Measurements from ENCODE around the gene FHAD1.

FHAD1 gene

GRCh38 chr1:15212216-15212953 is 34.6 kb upstream of the FHAD1 start:
- no peak overlapping the region for H3K4me3 ChIP-seq (ENCODE audit: low read depth, low read length)
- no peak for DNase-seq (ENCODE audit: low read depth, low spot score)
- in situ Hi-C loops (cut with HindIII; ENCODE audit: low sequenced_read_pairs): no loop called here
- no peak for TF ChIP-seq CTCF (IDR thresholded peaks at IDR 0.05; ENCODE audit: low read depth, low read length)

- in situ Hi-C loops (cut with HindIII; ENCODE audit: low sequenced_read_pairs): no loop called here
- no peak for TF ChIP-seq CTCF (IDR thresholded peaks at IDR 0.05; ENCODE audit: low read depth, low read length)
- no peak overlapping the region for H3K4me3 ChIP-seq (ENCODE audit: low read depth, low read length)
- no peak for DNase-seq (ENCODE audit: low read depth, low spot score)
Measured at GRCh38 chr1:15212954-15213291, 34.1 kb upstream of the FHAD1 start.

DNA sequence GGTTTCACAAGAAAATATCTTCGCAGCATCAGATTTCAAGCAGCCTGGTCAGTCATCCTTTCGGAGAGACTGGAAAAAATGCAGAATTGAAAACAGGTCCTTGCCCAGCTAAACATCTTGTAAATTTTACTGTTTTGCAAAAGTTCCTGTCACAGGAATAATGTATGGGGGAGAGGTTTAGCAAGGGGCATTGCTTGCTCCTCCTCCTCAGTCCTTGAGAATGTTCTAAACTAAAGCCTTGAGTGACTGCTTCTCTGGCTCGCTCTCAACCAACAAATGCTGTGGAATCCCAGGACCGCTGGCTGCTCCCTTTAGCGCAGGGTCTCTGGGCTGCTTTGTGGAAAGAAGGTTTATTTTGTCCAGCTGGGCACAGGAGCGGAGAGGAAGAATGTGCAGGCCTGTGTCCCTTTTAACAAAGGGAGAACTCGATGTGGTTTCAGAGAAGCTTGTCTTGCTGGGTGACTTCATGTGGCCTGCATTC is 33.6 kb upstream of the FHAD1 start:
- in situ Hi-C loops (cut with HindIII; ENCODE audit: low sequenced_read_pairs): no loop called here
- DNase-seq (ENCODE audit: low read depth, low spot score): peak; percentile 22
- H3K4me3 ChIP-seq (ENCODE audit: low read depth, low read length): no peak overlapping the region
- no peak for TF ChIP-seq CTCF (IDR thresholded peaks at IDR 0.05; ENCODE audit: low read depth, low read length)

- peak; percentile 73 for DNase-seq (ENCODE audit: low read depth, low spot score)
- in situ Hi-C loops (cut with HindIII; ENCODE audit: low sequenced_read_pairs): no loop called here
- no peak overlapping the region for H3K4me3 ChIP-seq (ENCODE audit: low read depth, low read length)
- no peak for TF ChIP-seq CTCF (IDR thresholded peaks at IDR 0.05; ENCODE audit: low read depth, low read length)
Measured at GRCh38 chr1:15214527-15214926, 32.5 kb upstream of the FHAD1 start.

DNA sequence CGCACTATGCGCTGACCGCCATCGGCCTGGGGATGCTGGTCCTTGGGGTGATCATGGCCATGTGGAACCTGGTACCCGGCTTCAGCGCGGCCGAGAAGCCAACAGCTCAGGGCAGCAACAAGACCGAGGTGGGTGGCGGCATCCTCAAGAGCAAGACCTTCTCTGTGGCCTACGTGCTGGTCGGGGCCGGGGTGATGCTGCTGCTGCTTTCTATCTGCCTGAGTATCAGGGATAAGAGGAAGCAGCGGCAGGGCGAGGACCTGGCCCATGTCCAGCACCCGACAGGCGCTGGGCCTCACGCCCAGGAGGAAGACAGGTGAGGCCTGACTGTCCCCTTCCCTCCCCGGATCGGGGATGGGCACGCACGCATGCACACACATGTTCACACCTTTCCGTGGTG is 31.9 kb upstream of the FHAD1 start:
- TF ChIP-seq CTCF (IDR thresholded peaks at IDR 0.05; ENCODE audit: low read depth, low read length): no peak
- DNase-seq (ENCODE audit: low read depth, low spot score): no peak
- H3K4me3 ChIP-seq (ENCODE audit: low read depth, low read length): no peak overlapping the region
- in situ Hi-C loops (cut with HindIII; ENCODE audit: low sequenced_read_pairs): no loop called here

GRCh38 chr1:15217654-15218053 is 29.4 kb upstream of the FHAD1 start:
- no peak for TF ChIP-seq CTCF (IDR thresholded peaks at IDR 0.05; ENCODE audit: low read depth, low read length)
- no peak overlapping the region for H3K4me3 ChIP-seq (ENCODE audit: low read depth, low read length)
- in situ Hi-C loops (cut with HindIII; ENCODE audit: low sequenced_read_pairs): no loop called here
- no peak for DNase-seq (ENCODE audit: low read depth, low spot score)
